MM.1S (cell line): Measurements from ENCODE around the gene CSDE1.

Experiments
- DNase-seq: peaks from one replicate; pipeline ENCODE4 v3.0.0-alpha.2; 2015
- H2AFZ ChIP-seq: fragments of 300-600 bp; sonication (generic); 2 replicates; pipeline ENCODE4 v1.6.0; 2016; ENCODE audit warnings: antibody characterized with exemption, low read length
- H3F3A ChIP-seq: fragments of 300-600 bp; sonication (generic); 2 replicates; pipeline ENCODE4 v1.6.1; 2016; ENCODE audit warnings: mild to moderate bottlenecking, antibody characterized with exemption, low read length, moderate library complexity, mixed read lengths; ENCODE audit not compliant: insufficient read depth
- H3K27ac ChIP-seq: fragments of 300-600 bp; sonication (generic); 2 replicates; pipeline ENCODE4 v1.5.1; 2016; ENCODE audit warnings: mild to moderate bottlenecking, low read length
- H3K27me3 ChIP-seq: fragments of 300-600 bp; sonication (generic); replicated peaks from 2 replicates; pipeline ENCODE4 v1.6.0; 2016; ENCODE audit warnings: low read length; ENCODE audit not compliant: insufficient read depth
- H3K36me3 ChIP-seq: fragments of 300-600 bp; sonication (generic); replicated peaks from 2 replicates; pipeline ENCODE4 v1.6.1; 2016; ENCODE audit warnings: mild to moderate bottlenecking, low read length, mixed read lengths; ENCODE audit not compliant: insufficient read depth
- H3K4me1 ChIP-seq: fragments of 300-600 bp; sonication (generic); 2 replicates; pipeline ENCODE4 v1.6.1; 2016; ENCODE audit warnings: low read length, mixed read lengths
- H3K4me2 ChIP-seq: fragments of 300-600 bp; sonication (generic); 2 replicates; pipeline ENCODE4 v1.6.0; 2016; ENCODE audit warnings: low read depth, low read length
- H3K4me3 ChIP-seq: fragments of 300-600 bp; sonication (generic); 2 replicates; pipeline ENCODE4 v1.5.1; 2016; ENCODE audit warnings: low read length, mixed read lengths
- H3K79me2 ChIP-seq: fragments of 300-600 bp; sonication (generic); 2 replicates; pipeline ENCODE4 v1.6.1; 2016; ENCODE audit warnings: mixed run types, low read length, mixed read lengths
- H3K9ac ChIP-seq: fragments of 300-600 bp; sonication (generic); 2 replicates; pipeline ENCODE4 v1.6.1; 2016; ENCODE audit warnings: low read length, mixed read lengths
- H3K9me2 ChIP-seq: fragments of 300-600 bp; sonication (generic); replicated peaks from 2 replicates; pipeline ENCODE4 v1.6.1; 2016; ENCODE audit warnings: mild to moderate bottlenecking, low read length, mixed read lengths; ENCODE audit not compliant: insufficient read depth
- H3K9me3 ChIP-seq: fragments of 300-600 bp; sonication (generic); replicated peaks from 2 replicates; pipeline ENCODE4 v1.6.1; 2016; ENCODE audit warnings: mild to moderate bottlenecking, low read length, mixed read lengths; ENCODE audit not compliant: insufficient read depth
- H4K20me1 ChIP-seq: fragments of 300-600 bp; sonication (generic); 2 replicates; pipeline ENCODE4 v1.6.1; 2016; ENCODE audit warnings: mild to moderate bottlenecking, low read length, moderate library complexity, mixed read lengths; ENCODE audit not compliant: insufficient read depth
- EZH2 ChIP-seq: fragments of 300-600 bp; sonication (generic); optimal IDR thresholded peaks from 2 replicates; pipeline ENCODE3; 2017; ENCODE audit warnings: low read depth, mild to moderate bottlenecking, antibody characterized with exemption, low read length, mixed read lengths
- EZH2phosphoT487 ChIP-seq: fragments of 300-600 bp; sonication (generic); IDR thresholded peaks from 2 replicates; pipeline ENCODE4 v1.6.1; 2018; ENCODE audit warnings: antibody characterized with exemption, low read length
- TF ChIP-seq, protein P1 (sequence below): fragments of 300-600 bp; sonication (generic); IDR thresholded peaks from 2 replicates; pipeline ENCODE4 v1.5.1; 2016; ENCODE audit warnings: antibody characterized with exemption, low read length, mixed read lengths

CSDE1 gene

DNA sequence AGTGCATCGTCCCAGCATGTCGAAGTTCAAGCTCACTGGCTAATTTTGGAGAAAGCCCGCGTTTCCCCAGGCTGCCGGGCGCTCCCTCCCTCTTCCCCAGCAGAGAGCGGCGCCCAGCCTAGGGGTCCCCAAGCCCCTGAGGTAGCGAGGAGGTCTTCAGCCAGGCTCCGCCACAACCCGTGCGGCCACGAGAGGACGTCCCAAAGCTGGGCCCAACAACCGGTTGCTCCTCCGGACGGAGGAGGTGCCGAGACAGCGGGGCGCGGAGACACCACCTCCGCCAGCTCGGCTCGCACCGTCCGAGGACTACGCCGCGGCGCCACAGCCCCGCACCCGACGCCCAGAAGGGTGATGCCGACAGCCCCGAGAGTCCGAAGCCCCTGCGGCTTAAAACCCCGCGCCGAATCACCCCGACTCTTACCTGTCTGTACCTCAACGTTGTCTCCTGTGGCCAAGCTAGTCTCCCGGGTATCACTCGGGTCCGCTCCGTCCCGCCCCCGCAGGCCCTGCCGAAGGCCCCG, 88.2 kb downstream of the CSDE1 start, which contains the start of gene DENND2C:
Gene DENND2C (minus strand): TSS at position 488 of the 521 bp plus-strand sequence. CDS start 44,065 bp downstream, outside the sequence.
- Histone ChIP-seq H3K4me3 (peak within 1 kb of the TSS; percentile 74), H3K4me2 (peak within 1 kb of the TSS; percentile 91), H3K9me3 (no peaks in the 10 kb centered on the region), H3K27ac (peak within 1 kb of the TSS; percentile 99), H3K27me3 (no peaks in the 10 kb centered on the region), H2AFZ (peak within 1 kb of the TSS; percentile 48; the same call in 1 of the 2 replicates), H3K79me2 (peaks cover 46% of the 10 kb centered on the region), H3F3A (peaks cover 21% of the 10 kb centered on the region), H3K9ac (peak within 1 kb of the TSS; percentile 88), H3K4me1 (peaks cover 10% of the 10 kb centered on the region), H3K9me2 (no peaks in the 10 kb centered on the region), H3K36me3 (no peaks in the 10 kb centered on the region), H4K20me1 (no peaks in the 10 kb centered on the region)
- DNase-seq, result peak; percentile 41
- no peak for TF ChIP-seq EZH2phosphoT487
- TF ChIP-seq, protein P1, sequence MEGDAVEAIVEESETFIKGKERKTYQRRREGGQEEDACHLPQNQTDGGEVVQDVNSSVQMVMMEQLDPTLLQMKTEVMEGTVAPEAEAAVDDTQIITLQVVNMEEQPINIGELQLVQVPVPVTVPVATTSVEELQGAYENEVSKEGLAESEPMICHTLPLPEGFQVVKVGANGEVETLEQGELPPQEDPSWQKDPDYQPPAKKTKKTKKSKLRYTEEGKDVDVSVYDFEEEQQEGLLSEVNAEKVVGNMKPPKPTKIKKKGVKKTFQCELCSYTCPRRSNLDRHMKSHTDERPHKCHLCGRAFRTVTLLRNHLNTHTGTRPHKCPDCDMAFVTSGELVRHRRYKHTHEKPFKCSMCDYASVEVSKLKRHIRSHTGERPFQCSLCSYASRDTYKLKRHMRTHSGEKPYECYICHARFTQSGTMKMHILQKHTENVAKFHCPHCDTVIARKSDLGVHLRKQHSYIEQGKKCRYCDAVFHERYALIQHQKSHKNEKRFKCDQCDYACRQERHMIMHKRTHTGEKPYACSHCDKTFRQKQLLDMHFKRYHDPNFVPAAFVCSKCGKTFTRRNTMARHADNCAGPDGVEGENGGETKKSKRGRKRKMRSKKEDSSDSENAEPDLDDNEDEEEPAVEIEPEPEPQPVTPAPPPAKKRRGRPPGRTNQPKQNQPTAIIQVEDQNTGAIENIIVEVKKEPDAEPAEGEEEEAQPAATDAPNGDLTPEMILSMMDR, result peak; percentile 22; the same call in 1 of the 2 replicates
- TF ChIP-seq EZH2, result no peak

DNA sequence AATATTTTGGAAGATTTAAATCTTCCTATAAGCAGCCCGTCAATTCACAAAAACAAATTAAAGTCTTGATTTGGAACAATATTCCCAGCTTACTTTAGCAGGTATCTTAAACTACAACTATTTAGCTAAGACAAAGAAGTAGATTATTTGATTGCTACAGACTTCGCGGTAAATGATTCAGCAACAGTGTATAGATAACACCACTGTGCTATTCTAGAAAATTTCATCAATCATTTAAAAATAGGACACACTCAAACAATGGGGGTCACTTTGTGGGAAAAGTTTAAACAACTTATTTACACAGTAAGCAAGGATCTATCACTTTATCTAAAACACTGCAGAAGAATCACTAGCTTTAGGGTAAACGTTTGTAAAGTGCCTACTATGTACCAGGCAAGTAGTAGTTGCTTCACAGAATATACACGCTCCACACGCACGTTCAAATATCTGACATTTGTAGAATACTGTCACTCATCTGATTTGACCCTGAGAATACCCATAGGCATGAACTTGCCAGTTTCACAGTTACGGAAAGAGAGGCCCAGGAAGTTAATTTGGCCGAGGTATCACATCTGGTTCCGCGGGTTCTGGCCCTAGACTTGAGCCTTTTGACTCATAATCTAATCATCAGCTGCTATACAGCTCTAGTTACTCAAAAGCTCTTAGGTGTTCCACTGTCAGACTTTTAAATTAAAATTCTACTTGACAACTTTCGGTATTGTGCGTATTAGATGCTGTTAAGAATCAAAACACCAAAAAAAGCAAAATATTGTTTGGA, 88.8 kb downstream of the CSDE1 start:
- Histone ChIP-seq H4K20me1 (no peaks in the 10 kb centered on the region), H3K27ac (peak overlapping the region; percentile 99), H3K9me2 (no peaks in the 10 kb centered on the region), H3K4me2 (peak overlapping the region; percentile 49), H3K9me3 (no peaks in the 10 kb centered on the region), H3F3A (peaks cover 21% of the 10 kb centered on the region), H2AFZ (0 out of 2 replicates have a peak overlapping the region, but pooled peaks have one; percentile 48), H3K27me3 (no peaks in the 10 kb centered on the region), H3K9ac (peak overlapping the region; percentile 82), H3K4me1 (peaks cover 10% of the 10 kb centered on the region), H3K79me2 (peaks cover 49% of the 10 kb centered on the region), H3K36me3 (no peaks in the 10 kb centered on the region), H3K4me3 (peak overlapping the region; percentile 74)
- TF ChIP-seq EZH2phosphoT487 (no peak), EZH2 (no peak)
- TF ChIP-seq, protein P1, result no peak
- DNase-seq, result peak; percentile 10

DNA sequence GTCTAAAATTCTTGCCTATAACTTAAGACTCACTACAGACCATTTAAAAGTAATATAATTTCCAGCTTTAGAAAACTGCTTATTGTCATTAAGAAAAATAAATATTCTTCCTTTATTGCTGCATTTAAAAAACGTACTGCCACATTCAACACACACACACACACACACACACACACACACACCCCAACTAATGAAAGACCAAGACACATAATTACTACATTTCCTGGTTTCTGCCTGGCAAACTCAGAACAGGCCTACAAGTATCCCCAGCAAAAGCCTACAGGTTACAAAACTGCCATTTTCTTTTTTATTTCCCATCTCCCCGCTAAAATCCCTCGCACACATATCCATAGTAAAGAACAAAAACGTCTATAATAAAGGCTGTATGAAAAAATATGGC, 89.4 kb downstream of the CSDE1 start:
- H3F3A ChIP-seq, result peaks cover 21% of the 10 kb centered on the region
- H3K27me3 ChIP-seq, result no peaks in the 10 kb centered on the region
- peak; percentile 13 for DNase-seq
- peak overlapping the region; percentile 49 for H3K4me2 ChIP-seq
- H3K36me3 ChIP-seq, result no peaks in the 10 kb centered on the region
- peak overlapping the region; percentile 74; the same call in 1 of the 2 replicates for H3K4me3 ChIP-seq
- no peak for TF ChIP-seq EZH2
- TF ChIP-seq, protein P1, result no peak
- TF ChIP-seq EZH2phosphoT487, result no peak
- H3K27ac ChIP-seq, result no peak overlapping the region
- H3K79me2 ChIP-seq, result peaks cover 55% of the 10 kb centered on the region
- no peaks in the 10 kb centered on the region for H3K9me3 ChIP-seq
- H3K4me1 ChIP-seq, result peaks cover 10% of the 10 kb centered on the region
- H2AFZ ChIP-seq, result no peak overlapping the region
- no peaks in the 10 kb centered on the region for H4K20me1 ChIP-seq
- H3K9ac ChIP-seq, result peak overlapping the region; percentile 82; the same call in 1 of the 2 replicates
- no peaks in the 10 kb centered on the region for H3K9me2 ChIP-seq
